PC-9 (cell line): ENCODE results near the gene GRAMD2A. TPM values are rescaled to one million over a fixed set of nuclear protein-coding genes. Genes with fewer than 3 reads are reported as not detected.

Source experiments
- BruUV-seq: library from RNA; stranded (reverse); fragments of 400-500 nt; replicated peaks from 2 replicates; lab custom pipeline; 2021; lab: Mats Ljungman, UMichigan
- CTCF ChIA-PET: fragments of 300-600 bp; sonication (Branson Sonifier 250); formaldehyde crosslinking; loops from one replicate; lab custom pipeline; 2022; ENCODE audit warnings: antibody characterized with exemption; lab: Charles Lee
- POLR2A ChIA-PET: fragments of 300-600 bp; sonication (Branson Sonifier 250); formaldehyde crosslinking; loops from one replicate; lab custom pipeline; 2022; ENCODE audit warnings: antibody characterized with exemption; ENCODE audit not compliant: unreplicated experiment; lab: Charles Lee
- DNase-seq, 2 experiments: peaks; one replicate each; pipeline versions ENCODE4 v3.0.0 to v3.0.0-alpha.2; 2015 to 2022; ENCODE audit warnings: mixed read lengths in 1 of 2
- H2AFZ ChIP-seq: fragments of 200-600 bp; sonication (generic); 2 replicates; pipeline ENCODE4 v1.8.1; 2017; ENCODE audit warnings: antibody characterized with exemption
- H3F3A ChIP-seq: fragments of 200-600 bp; sonication (generic); 2 replicates; pipeline ENCODE4 v1.8.1; 2017; ENCODE audit warnings: antibody characterized with exemption, mild to moderate bottlenecking, low read depth; ENCODE audit not compliant: insufficient read depth
- H3K27ac ChIP-seq: fragments of 200-600 bp; sonication (generic); 2 replicates; pipeline ENCODE4 v1.6.1; 2016; ENCODE audit warnings: mixed run types
- H3K27me3 ChIP-seq: fragments of 200-600 bp; sonication (generic); 2 replicates; pipeline ENCODE4 v1.6.1; 2016; ENCODE audit warnings: low read depth, mixed run types; ENCODE audit not compliant: insufficient read depth
- H3K36me3 ChIP-seq: fragments of 200-600 bp; sonication (generic); 2 replicates; pipeline ENCODE4 v1.6.1; 2016; ENCODE audit warnings: low read depth, mixed run types
- H3K4me1 ChIP-seq: fragments of 200-600 bp; sonication (generic); replicated peaks from 2 replicates; pipeline ENCODE4 v1.6.1; 2016; ENCODE audit warnings: mixed run types; ENCODE audit not compliant: insufficient read depth
- H3K4me2 ChIP-seq: fragments of 200-600 bp; sonication (generic); 2 replicates; pipeline ENCODE4 v1.6.1; 2017; ENCODE audit warnings: mixed run types
- H3K4me3 ChIP-seq: fragments of 200-600 bp; sonication (generic); 2 replicates; pipeline ENCODE4 v1.6.1; 2016; ENCODE audit warnings: mixed run types
- H3K79me2 ChIP-seq: fragments of 200-600 bp; sonication (generic); 2 replicates; pipeline ENCODE4 v1.6.1; 2017; ENCODE audit warnings: low read depth, mixed run types
- H3K9me2 ChIP-seq: fragments of 200-600 bp; sonication (generic); 2 replicates; pipeline ENCODE4 v1.8.1; 2017; ENCODE audit warnings: mild to moderate bottlenecking; ENCODE audit not compliant: insufficient read depth
- H3K9me3 ChIP-seq: fragments of 200-600 bp; sonication (generic); 2 replicates; pipeline ENCODE4 v1.8.1; 2016; ENCODE audit warnings: low read depth; ENCODE audit not compliant: insufficient read depth
- H4K20me1 ChIP-seq: fragments of 200-600 bp; sonication (generic); 2 replicates; pipeline ENCODE4 v1.8.1; 2017; ENCODE audit not compliant: insufficient read depth
- CTCF ChIP-seq: fragments of 200-600 bp; sonication (generic); conservative IDR thresholded peaks from 2 replicates; pipeline ENCODE4 v1.6.1; 2017; ENCODE audit warnings: mixed run types, antibody characterized with exemption, mild to moderate bottlenecking, moderate library complexity
- EZH2 ChIP-seq: fragments of 200-600 bp; sonication (generic); IDR thresholded peaks from 2 replicates; pipeline ENCODE4 v1.8.0; 2017; ENCODE audit warnings: antibody characterized with exemption, low read depth
- intact Hi-C: fragments of 100-400 bp; cut with micrococcal nuclease; formaldehyde crosslinking; loops from one replicate; pipeline ENCODE4 v1.10.0; 2022; ENCODE audit not compliant: unreplicated experiment
- total RNA-seq: library from RNA; stranded (reverse); gene quantifications from 2 replicates; pipeline ENCODE4 v1.2.3, GENCODE V29; 2021

Gene GRAMD2A
- total RNA-seq, 1 experiment from 2014 or later = 60.2 TPM

GRCh38 chr15:72198356-72199204, 993 bp upstream of the GRAMD2A start:
- Histone ChIP-seq H2AFZ (no peak overlapping the region), H3K27ac (no peak overlapping the region), H3K79me2 (0 out of 2 replicates have a peak, but pooled peaks cover 6% of the 10 kb centered on the region), H3K9me2 (no peaks in the 10 kb centered on the region), H4K20me1 (peaks cover 33% of the 10 kb centered on the region), H3K9me3 (no peaks in the 10 kb centered on the region), H3K4me2 (no peak overlapping the region), H3F3A (peaks cover 82% of the 10 kb centered on the region), H3K4me3 (no peak overlapping the region), H3K27me3 (no peaks in the 10 kb centered on the region), H3K4me1 (peaks cover 10% of the 10 kb centered on the region), H3K36me3 (peaks cover 43% of the 10 kb centered on the region)
- ChIA-PET CTCF (interaction anchor here (0.6 to 1.4 kb wide), 4 partner anchors 30 to 818 kb away, joined by 3 to 15 read pairs (median 4); no protein-coding TSS in a partner anchor), POLR2A (interaction anchor here (0.7 to 1.0 kb wide), 2 partner anchors 24 to 30 kb away, joined by 6 to 9 read pairs; no protein-coding TSS in a partner anchor)
- no peak for DNase-seq
- no TSS peak for BruUV-seq
- intact Hi-C loops = loop anchor here (2.0 kb wide), 1 partner anchor 74 kb away; the partner anchor contains the start of gene PARP6
- no peak for TF ChIP-seq EZH2
- no peak for TF ChIP-seq CTCF

GRCh38 chr15:72197041-72197459, 537 bp downstream of the GRAMD2A start:
- Histone ChIP-seq H3K27me3 (no peaks in the 10 kb centered on the region), H2AFZ (no peak overlapping the region), H3K4me3 (no peak overlapping the region), H3K4me1 (peaks cover 10% of the 10 kb centered on the region), H3K79me2 (no peaks in the 10 kb centered on the region), H3K9me2 (no peaks in the 10 kb centered on the region), H3K9me3 (no peaks in the 10 kb centered on the region), H3K4me2 (no peak overlapping the region), H3K36me3 (peaks cover 28% of the 10 kb centered on the region), H3F3A (peaks cover 67% of the 10 kb centered on the region), H4K20me1 (peaks cover 20% of the 10 kb centered on the region), H3K27ac (no peak overlapping the region)
- intact Hi-C loops = no loop called here
- CTCF ChIA-PET = no interaction called here
- POLR2A ChIA-PET = no interaction called here
- TF ChIP-seq EZH2 (no peak), CTCF (no peak)
- no TSS peak for BruUV-seq
- DNase-seq = no peak

DNA sequence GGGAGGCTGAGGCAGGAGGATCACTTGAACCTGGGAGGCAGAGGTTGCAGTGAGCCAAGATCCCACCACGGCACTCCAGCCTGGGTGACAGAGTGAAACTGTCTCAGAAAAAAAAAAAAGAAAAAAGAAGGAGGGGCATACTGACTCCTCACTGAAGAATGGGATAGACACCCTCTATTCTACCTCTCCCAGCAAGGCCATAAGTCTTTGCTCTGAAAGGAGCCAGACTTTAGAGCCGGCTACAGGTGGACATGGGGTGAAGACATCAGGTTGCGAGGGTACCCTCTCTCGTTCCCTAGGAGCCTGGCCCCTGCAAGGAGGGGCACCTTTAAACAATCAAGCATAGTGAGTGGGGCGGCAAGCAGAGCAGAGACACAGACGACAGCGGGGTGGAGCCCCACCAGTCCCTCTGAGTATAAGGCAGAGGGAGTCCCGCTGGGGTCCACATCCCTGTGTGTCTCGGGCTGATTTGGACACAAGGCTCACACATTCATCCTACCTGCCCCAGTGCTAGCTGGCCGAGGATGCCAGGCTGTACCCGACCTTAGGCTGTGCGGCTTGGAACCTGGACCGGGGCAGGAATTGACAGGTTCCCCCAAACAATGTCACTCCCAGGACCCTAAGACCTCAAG, 1.1 kb downstream of the GRAMD2A start:
- POLR2A ChIA-PET = interaction anchor here (0.8 kb wide), 1 partner anchor 12 kb away, joined by 6 read pairs; no protein-coding TSS in a partner anchor
- Histone ChIP-seq H3K79me2 (no peaks in the 10 kb centered on the region), H3K27me3 (no peaks in the 10 kb centered on the region), H2AFZ (no peak overlapping the region), H3K4me1 (peaks cover 10% of the 10 kb centered on the region), H3F3A (peaks cover 62% of the 10 kb centered on the region), H3K4me2 (no peak overlapping the region), H3K9me2 (no peaks in the 10 kb centered on the region), H4K20me1 (peaks cover 15% of the 10 kb centered on the region), H3K36me3 (peaks cover 22% of the 10 kb centered on the region), H3K27ac (peak overlapping the region; percentile 55; the same call in 1 of the 2 replicates), H3K4me3 (no peak overlapping the region), H3K9me3 (no peaks in the 10 kb centered on the region)
- intact Hi-C loops = no loop called here
- DNase-seq = no peak
- CTCF ChIA-PET = interaction anchor here (0.6 kb wide), 1 partner anchor 20 kb away, joined by 28 read pairs; no protein-coding TSS in a partner anchor
- BruUV-seq = no TSS peak
- TF ChIP-seq CTCF (no peak), EZH2 (no peak)
